ENCODE measurements around the gene ZNF224. TPM values are rescaled to one million over a fixed set of nuclear protein-coding genes. Genes with fewer than 3 reads are reported as not detected.

ZNF224 gene
- 10 to 100 TPM; 10.4 to 36.9 (median 17.5) TPM for total RNA-seq

DNA sequence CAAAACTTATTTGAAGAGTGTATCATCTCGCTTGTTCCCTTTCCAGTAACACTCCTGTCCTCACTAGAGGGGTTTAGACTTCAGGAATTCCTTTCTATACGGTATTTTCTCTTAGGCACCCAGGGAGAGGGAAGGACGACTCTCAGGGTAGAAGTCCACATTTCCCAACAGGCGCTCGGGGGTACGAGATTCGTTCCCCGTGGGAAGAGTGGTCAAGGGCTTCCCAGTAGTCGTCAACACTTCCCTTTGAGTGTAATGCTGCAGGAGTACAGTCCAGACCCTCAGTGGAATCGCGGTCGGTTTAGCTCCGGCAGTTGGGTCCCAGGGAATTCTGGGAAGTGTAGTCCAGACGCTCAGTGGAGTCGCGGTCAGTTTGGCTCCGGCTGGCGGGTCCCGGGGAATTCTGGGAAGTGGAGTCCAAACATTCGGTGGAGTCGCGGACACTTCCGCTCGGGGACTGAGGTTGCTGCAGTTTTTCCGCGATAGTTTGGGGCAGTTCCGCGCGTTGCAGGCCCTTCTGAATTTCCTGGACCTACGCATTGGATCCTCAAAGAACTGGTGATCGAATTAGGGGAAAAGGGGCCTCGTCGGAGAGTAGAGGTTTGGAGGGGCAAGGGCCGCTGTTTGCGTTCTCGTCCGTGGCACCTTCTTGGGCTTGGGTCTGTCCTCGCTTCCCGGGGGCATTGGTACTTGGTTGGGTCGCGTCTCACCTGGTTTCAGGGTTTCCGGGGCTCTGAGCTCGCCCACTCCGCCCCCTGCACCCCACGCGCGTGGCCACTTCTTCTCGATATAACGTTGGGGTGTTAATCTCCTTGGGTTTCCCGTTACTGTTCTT is at the start of gene ZNF224:
Gene ZNF224 (plus strand): TSS at position 431 of the 835 bp plus-strand sequence. CDS start 3,513 bp downstream, outside the sequence.
- DNase-seq (ENCODE audit: low spot score) (peak; percentile 67), ATAC-seq (ENCODE audit: low FRiP score) (peak; percentile 98)
- TF ChIP-seq, protein P1, sequence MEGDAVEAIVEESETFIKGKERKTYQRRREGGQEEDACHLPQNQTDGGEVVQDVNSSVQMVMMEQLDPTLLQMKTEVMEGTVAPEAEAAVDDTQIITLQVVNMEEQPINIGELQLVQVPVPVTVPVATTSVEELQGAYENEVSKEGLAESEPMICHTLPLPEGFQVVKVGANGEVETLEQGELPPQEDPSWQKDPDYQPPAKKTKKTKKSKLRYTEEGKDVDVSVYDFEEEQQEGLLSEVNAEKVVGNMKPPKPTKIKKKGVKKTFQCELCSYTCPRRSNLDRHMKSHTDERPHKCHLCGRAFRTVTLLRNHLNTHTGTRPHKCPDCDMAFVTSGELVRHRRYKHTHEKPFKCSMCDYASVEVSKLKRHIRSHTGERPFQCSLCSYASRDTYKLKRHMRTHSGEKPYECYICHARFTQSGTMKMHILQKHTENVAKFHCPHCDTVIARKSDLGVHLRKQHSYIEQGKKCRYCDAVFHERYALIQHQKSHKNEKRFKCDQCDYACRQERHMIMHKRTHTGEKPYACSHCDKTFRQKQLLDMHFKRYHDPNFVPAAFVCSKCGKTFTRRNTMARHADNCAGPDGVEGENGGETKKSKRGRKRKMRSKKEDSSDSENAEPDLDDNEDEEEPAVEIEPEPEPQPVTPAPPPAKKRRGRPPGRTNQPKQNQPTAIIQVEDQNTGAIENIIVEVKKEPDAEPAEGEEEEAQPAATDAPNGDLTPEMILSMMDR (IDR thresholded peaks at IDR 0.05) = no peak

DNA sequence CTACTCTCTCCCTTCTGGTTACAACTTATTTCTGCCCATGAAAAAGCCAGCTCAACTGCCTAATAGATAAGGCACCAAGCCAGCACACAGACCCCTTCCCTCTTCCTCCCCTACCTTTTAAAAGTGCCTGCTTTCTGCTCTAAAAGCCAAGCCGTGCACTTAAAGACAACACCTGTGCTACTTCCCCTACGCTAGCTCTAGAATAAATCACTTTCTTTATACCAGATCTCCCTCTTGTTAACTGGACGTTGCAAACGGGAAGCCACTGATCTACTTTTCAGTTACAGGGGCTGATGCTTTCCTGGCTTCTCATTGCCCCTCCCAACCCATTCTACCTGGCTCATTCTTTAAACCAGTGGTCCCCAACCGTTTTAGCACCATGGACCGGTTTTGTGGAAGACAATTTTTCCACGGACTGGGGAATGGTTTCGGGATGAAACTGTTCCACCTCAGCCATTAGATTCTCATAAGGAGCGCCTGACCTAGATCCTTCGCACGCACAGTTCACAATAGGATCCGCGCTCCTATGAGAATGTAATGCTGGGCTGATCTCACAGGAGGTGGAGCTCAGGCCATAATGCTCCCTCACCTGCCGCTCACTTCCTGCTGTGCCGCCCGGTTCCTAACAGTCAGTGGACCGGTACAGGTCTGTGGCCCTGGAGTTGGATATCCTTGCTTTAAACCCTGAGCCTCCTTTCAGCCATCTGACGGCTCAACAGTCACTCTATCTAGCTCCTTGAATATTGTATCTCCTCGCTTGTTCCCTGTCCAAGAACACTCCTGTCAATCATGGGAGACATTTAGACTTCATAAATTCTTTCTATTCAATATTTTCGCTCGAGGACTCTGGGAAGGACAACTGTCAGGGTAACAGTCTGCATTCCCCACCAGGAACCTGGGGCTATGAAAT is 43.2 kb upstream of the ZNF224 start:
- DNase-seq (ENCODE audit: low spot score) (no peak), ATAC-seq (ENCODE audit: low FRiP score) (peak; percentile 35)
- TF ChIP-seq, protein P1 (IDR thresholded peaks at IDR 0.05) = no peak

DNA sequence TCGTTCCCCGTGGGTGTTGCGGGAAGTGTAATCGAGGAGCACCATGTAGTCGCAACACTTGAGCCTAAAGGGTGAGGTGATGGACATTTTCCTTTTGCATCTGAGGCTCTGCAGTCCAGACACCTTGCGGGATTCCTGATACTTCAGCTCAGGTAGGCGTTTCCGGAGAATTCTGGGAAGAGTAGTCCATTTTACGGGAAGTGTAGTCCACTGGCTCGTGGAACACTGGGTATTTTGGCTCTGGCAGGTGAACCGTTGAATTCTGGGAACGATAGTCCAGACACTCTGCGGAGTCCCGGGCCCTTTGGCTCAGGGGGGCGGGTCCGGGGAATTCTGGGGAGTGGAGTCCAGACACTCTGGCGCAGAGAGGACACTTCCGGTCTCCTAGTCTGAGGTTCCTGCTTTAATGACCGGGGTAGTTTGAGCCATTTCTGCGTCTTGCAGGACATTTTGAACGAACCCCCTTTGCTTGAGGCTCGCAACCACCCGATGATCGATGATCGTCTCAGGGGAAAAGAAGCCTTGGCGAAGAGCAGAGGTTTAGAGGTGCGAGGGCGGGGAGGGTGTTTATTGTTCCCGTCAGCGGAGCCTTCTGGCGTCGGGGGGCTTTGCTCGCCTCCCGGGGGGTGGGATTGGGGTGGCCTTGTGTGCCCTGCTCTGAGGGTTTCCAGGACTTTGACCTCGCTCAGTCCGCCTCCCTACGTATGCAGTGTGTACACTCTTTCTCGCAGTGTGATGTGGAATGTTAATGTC is 42.3 kb upstream of the ZNF224 start, which contains the start of gene ZNF223:
Gene ZNF223 (plus strand): TSS at position 387 of the 753 bp plus-strand sequence. CDS start 3,141 bp downstream, outside the sequence.
- peak; percentile 100 for ATAC-seq (ENCODE audit: low FRiP score)
- TF ChIP-seq, protein P1 (IDR thresholded peaks at IDR 0.05) = no peak
- DNase-seq (ENCODE audit: low spot score) = peak; percentile 65

DNA sequence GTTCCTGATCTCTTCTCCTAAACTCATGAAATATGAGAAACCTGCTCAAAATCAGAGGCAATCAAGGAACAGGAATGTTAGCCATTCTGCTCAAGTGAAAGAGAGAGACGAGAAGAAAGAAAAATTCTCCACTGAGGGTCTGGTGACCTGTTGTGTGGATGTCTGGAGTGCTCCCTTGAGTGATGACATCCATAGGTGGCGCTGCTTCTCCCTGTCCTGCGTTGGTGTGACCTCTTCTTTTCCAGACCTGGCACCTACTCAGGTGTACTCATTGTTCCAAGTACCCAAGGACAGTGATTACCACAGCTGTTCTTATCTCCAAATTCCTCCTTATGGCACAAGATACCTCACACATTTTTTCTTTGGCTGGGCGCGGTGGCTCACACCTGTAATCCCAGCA is 38.3 kb upstream of the ZNF224 start:
- DNase-seq (ENCODE audit: low spot score) (no peak), ATAC-seq (ENCODE audit: low FRiP score) (no peak)
- TF ChIP-seq, protein P1 (IDR thresholded peaks at IDR 0.05) = no peak

DNA sequence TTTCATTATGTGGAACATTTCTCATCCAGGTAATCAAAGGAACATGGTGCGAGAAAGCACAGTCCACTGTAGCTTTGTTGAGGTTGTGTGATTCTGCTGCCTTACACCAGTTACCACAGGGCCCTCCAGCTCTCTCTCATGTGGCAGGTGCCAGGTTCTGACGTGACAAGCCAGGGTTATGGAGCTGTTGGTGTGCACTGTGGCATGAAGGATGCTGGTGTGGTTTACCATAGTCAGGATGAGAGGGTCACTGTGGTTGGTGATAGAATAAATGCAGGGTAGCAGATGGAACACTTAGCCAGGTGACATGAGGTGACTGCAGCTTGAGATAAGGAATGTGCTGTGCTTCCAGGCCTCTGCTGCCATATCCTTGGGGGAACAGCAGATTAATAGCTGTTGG is 34.9 kb upstream of the ZNF224 start:
- no peak for DNase-seq (ENCODE audit: low spot score)
- ATAC-seq (ENCODE audit: low FRiP score) = no peak
- TF ChIP-seq, protein P1 (IDR thresholded peaks at IDR 0.05) = no peak

DNA sequence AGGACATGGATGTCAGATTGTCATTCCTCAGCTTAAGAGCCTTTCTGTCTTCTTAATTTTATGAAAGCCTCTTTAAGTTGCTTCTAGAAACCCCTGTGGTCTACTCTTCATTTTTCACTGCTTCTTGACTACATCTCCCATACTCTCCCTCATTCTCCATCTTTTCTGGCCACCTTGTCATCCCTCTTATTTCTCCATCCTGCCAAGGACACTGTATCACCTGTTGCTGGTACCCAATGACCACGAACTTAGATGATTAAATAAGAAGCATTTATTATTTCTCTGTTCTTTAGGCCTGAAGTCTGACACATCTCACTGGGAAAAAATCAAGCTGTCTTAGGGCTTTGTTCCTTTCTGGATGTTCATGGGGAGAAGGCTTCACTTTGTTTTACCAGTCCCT is 33.1 kb upstream of the ZNF224 start:
- DNase-seq (ENCODE audit: low spot score) = no peak
- TF ChIP-seq, protein P1 (IDR thresholded peaks at IDR 0.05) = no peak
- ATAC-seq (ENCODE audit: low FRiP score) = no peak

Data from omental fat pad (tissue), 4 donors.